Measurements from ENCODE around the gene RAP2B. TPM values are rescaled to one million over a fixed set of nuclear protein-coding genes. Genes with fewer than 3 reads are reported as not detected.

RAP2B gene
- polyA plus RNA-seq, 1 donor from 2014 or later: 3.9 TPM

- no peak for TF ChIP-seq EZH2 (IDR thresholded peaks at IDR 0.05; ENCODE audit: borderline replicate concordance, insufficient read depth, low read length, poor library complexity, severe bottlenecking)
- TF ChIP-seq SMC3 (conservative IDR thresholded peaks at IDR 0.05; ENCODE audit: poor library complexity): no peak
- no peak for TF ChIP-seq RAD21 (conservative IDR thresholded peaks at IDR 0.05)
- no peak for TF ChIP-seq EP300 (conservative IDR thresholded peaks at IDR 0.05; ENCODE audit: poor library complexity, severe bottlenecking)
- no peak for TF ChIP-seq MXI1 (conservative IDR thresholded peaks at IDR 0.05; ENCODE audit: poor library complexity, severe bottlenecking)
- no peak for TF ChIP-seq POLR2AphosphoS5 (IDR thresholded peaks at IDR 0.05)
- no peak for TF ChIP-seq REST (IDR thresholded peaks at IDR 0.05; ENCODE audit: borderline replicate concordance)
- no peak for TF ChIP-seq TAF1 (IDR thresholded peaks at IDR 0.05; ENCODE audit: low read depth)
- no peak for TF ChIP-seq CTCF (IDR thresholded peaks at IDR 0.05; ENCODE audit: poor library complexity, severe bottlenecking)
- H3K9me3 ChIP-seq (ENCODE audit: low read length): no peaks in the 10 kb centered on the region
- no peak overlapping the region for H3K27ac ChIP-seq (ENCODE audit: low read length)
- H4K20me1 ChIP-seq (ENCODE audit: insufficient read depth): no peaks in the 10 kb centered on the region
- no peak overlapping the region for H3K4me2 ChIP-seq (ENCODE audit: low read length)
- H3K9me2 ChIP-seq (ENCODE audit: insufficient read depth, low read length): no peaks in the 10 kb centered on the region
- H3K79me2 ChIP-seq (replicated peaks; ENCODE audit: insufficient read depth, low read length): no peaks in the 10 kb centered on the region
- H3K4me3 ChIP-seq (ENCODE audit: low read length): no peak overlapping the region
- no peaks in the 10 kb centered on the region for H3K36me3 ChIP-seq (ENCODE audit: insufficient read depth, low read length)
- no peak overlapping the region for H2AFZ ChIP-seq (ENCODE audit: low read depth, low read length)
- no peaks in the 10 kb centered on the region for H3F3A ChIP-seq (ENCODE audit: insufficient read depth, low read length, poor library complexity, severe bottlenecking)
- no peak overlapping the region for H3K9ac ChIP-seq (ENCODE audit: low read length)
- no peaks in the 10 kb centered on the region for H3K27me3 ChIP-seq (ENCODE audit: insufficient read depth, low read depth, low read length)
Measured at GRCh38 chr3:153182501-153183293, 20.7 kb downstream of the RAP2B start.

GRCh38 chr3:153190923-153191322 lies 28.9 kb downstream of the RAP2B start:
- H3F3A ChIP-seq (ENCODE audit: insufficient read depth, low read length, poor library complexity, severe bottlenecking): no peaks in the 10 kb centered on the region
- no peak overlapping the region for H3K27ac ChIP-seq (ENCODE audit: low read length)
- H3K36me3 ChIP-seq (ENCODE audit: insufficient read depth, low read length): no peaks in the 10 kb centered on the region
- no peak overlapping the region for H3K4me2 ChIP-seq (ENCODE audit: low read length)
- H3K9ac ChIP-seq (ENCODE audit: low read length): no peak overlapping the region
- H3K9me2 ChIP-seq (ENCODE audit: insufficient read depth, low read length): no peaks in the 10 kb centered on the region
- H3K79me2 ChIP-seq (replicated peaks; ENCODE audit: insufficient read depth, low read length): no peaks in the 10 kb centered on the region
- no peaks in the 10 kb centered on the region for H3K9me3 ChIP-seq (ENCODE audit: low read length)
- TF ChIP-seq EZH2 (IDR thresholded peaks at IDR 0.05; ENCODE audit: borderline replicate concordance, insufficient read depth, low read length, poor library complexity, severe bottlenecking) (no peak), REST (IDR thresholded peaks at IDR 0.05; ENCODE audit: borderline replicate concordance) (no peak), SMC3 (conservative IDR thresholded peaks at IDR 0.05; ENCODE audit: poor library complexity) (no peak), RAD21 (conservative IDR thresholded peaks at IDR 0.05) (no peak), TAF1 (IDR thresholded peaks at IDR 0.05; ENCODE audit: low read depth) (no peak), POLR2AphosphoS5 (IDR thresholded peaks at IDR 0.05) (no peak), MXI1 (conservative IDR thresholded peaks at IDR 0.05; ENCODE audit: poor library complexity, severe bottlenecking) (no peak), EP300 (conservative IDR thresholded peaks at IDR 0.05; ENCODE audit: poor library complexity, severe bottlenecking) (no peak), CTCF (IDR thresholded peaks at IDR 0.05; ENCODE audit: poor library complexity, severe bottlenecking) (no peak)
- no peak overlapping the region for H2AFZ ChIP-seq (ENCODE audit: low read depth, low read length)
- H4K20me1 ChIP-seq (ENCODE audit: insufficient read depth): no peaks in the 10 kb centered on the region
- no peaks in the 10 kb centered on the region for H3K27me3 ChIP-seq (ENCODE audit: insufficient read depth, low read depth, low read length)
- no peak overlapping the region for H3K4me3 ChIP-seq (ENCODE audit: low read length)

All from neural cell (in vitro differentiated cells).